ENCODE data around the gene BEND3.

DNA sequence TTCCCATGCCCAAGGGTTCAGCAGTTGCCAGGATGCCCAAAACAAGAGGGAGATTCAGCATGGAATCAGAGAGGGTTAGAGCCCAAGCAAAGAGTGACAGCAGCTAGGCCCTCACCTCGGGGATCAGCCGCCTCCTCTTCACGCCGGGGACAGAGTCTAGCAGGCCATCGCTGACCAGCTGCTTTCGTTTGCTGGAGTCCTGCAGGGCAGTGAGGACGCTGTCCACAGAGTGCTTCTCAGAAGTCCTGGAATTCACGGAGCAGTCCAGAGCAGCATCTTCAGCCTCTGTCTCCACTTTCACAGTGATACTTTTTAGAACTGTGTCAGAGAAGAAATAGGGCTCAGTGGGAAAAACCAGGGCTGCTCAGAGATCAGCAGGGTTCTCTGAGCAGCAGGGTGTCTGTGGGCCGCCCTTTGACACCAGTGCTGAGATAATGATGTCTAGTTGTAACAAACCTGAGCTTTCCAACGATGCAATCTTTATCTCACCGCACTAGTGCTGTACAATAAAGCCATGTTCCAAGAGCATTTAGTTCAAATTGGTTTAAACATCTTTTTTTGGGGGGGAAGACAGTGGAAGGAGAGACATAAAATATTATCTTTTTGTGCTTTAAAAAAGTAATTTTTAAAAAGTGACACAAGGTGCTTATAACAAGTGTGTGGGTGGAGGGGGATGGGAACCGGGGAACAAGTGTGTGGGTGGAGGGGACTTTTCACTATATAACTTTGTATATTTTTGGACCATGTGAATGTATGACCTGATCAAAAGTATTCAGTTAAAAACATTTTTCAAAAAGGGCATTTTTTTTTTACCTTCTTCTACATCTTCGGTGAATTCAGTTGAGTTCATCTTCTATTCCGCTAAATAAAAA, 16.6 kb downstream of the BEND3 start:
- no peak for TF ChIP-seq POLR2A (IDR thresholded peaks at IDR 0.05; ENCODE audit: control extremely low read depth in 1 of 2, low read depth in 2 of 2, low read length in 2 of 2)
- no peak for TF ChIP-seq EP300 (IDR thresholded peaks at IDR 0.05; ENCODE audit: borderline replicate concordance in 1 of 2, low read depth in 2 of 2, low read length in 2 of 2)
- TF ChIP-seq, protein P1, sequence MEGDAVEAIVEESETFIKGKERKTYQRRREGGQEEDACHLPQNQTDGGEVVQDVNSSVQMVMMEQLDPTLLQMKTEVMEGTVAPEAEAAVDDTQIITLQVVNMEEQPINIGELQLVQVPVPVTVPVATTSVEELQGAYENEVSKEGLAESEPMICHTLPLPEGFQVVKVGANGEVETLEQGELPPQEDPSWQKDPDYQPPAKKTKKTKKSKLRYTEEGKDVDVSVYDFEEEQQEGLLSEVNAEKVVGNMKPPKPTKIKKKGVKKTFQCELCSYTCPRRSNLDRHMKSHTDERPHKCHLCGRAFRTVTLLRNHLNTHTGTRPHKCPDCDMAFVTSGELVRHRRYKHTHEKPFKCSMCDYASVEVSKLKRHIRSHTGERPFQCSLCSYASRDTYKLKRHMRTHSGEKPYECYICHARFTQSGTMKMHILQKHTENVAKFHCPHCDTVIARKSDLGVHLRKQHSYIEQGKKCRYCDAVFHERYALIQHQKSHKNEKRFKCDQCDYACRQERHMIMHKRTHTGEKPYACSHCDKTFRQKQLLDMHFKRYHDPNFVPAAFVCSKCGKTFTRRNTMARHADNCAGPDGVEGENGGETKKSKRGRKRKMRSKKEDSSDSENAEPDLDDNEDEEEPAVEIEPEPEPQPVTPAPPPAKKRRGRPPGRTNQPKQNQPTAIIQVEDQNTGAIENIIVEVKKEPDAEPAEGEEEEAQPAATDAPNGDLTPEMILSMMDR (IDR thresholded peaks at IDR 0.05; ENCODE audit: control extremely low read depth in 1 of 3, insufficient read depth in 1 of 3, low read depth in 1 of 3, low read length in 3 of 3) = no peak
- TF ChIP-seq POLR2AphosphoS5 (IDR thresholded peaks at IDR 0.05; ENCODE audit: low read depth, low read length) = no peak
- TF ChIP-seq SP2 (IDR thresholded peaks at IDR 0.05; ENCODE audit: low read length) = no peak
- TF ChIP-seq EZH2 (IDR thresholded peaks at IDR 0.05; ENCODE audit: low read depth, low read length, severe bottlenecking) = no peak
- TF ChIP-seq TBP (IDR thresholded peaks at IDR 0.05; ENCODE audit: low read depth, low read length) = no peak
- no peak for TF ChIP-seq YY1 (IDR thresholded peaks at IDR 0.05; ENCODE audit: low read depth, low read length)
- no peak for TF ChIP-seq RAD21 (IDR thresholded peaks at IDR 0.05 in 1 of 2, conservative IDR thresholded peaks at IDR 0.05 in 1 of 2; ENCODE audit: low read depth in 2 of 2, low read length in 2 of 2)
- no peak for TF ChIP-seq JUND (IDR thresholded peaks at IDR 0.05; ENCODE audit: low read length)
